ENCODE measurements around the gene PACS1.

The PACS1 gene

DNA sequence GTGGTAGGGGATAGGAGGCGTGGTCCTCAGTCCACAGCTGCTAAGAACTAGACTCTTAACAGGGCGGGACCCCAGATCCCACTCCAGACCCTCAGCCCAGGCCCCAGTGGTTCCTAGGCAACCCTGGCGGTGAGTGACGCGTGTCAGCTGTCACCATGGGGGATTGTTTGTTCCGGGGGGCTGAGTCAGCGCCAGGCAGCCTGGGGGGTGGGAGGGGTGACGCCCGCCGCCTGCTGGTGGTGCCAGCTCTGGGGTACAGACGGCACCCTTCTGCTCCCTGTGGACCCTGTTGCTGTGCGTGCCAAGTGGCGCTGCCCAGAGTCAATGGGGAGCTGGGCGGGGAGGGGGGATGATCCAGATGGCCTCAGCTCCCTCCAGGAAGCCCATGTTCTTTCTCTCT, 210.4 kb downstream of the PACS1 start:
- no peak overlapping the region for H3K27ac ChIP-seq (ENCODE audit: low read depth, low read length)
- peaks cover 3% of the 10 kb centered on the region; the same call in 1 of the 2 replicates for H3F3A ChIP-seq (ENCODE audit: control insufficient read depth, insufficient read depth)
- no peaks in the 10 kb centered on the region for H4K20me1 ChIP-seq (ENCODE audit: control insufficient read depth, insufficient read depth, low read depth, low read length)
- no peaks in the 10 kb centered on the region for H3K79me2 ChIP-seq (ENCODE audit: control insufficient read depth, low read length)
- H3K27me3 ChIP-seq (ENCODE audit: control insufficient read depth, low read length), result no peaks in the 10 kb centered on the region
- H3K36me3 ChIP-seq (ENCODE audit: control insufficient read depth, low read length), result peaks cover 11% of the 10 kb centered on the region; the same call in 1 of the 2 replicates
- H3K4me2 ChIP-seq (ENCODE audit: low read length), result no peak overlapping the region
- no peaks in the 10 kb centered on the region for H3K9me3 ChIP-seq (ENCODE audit: control insufficient read depth, insufficient read depth, low read length)
- TF ChIP-seq, protein P1, sequence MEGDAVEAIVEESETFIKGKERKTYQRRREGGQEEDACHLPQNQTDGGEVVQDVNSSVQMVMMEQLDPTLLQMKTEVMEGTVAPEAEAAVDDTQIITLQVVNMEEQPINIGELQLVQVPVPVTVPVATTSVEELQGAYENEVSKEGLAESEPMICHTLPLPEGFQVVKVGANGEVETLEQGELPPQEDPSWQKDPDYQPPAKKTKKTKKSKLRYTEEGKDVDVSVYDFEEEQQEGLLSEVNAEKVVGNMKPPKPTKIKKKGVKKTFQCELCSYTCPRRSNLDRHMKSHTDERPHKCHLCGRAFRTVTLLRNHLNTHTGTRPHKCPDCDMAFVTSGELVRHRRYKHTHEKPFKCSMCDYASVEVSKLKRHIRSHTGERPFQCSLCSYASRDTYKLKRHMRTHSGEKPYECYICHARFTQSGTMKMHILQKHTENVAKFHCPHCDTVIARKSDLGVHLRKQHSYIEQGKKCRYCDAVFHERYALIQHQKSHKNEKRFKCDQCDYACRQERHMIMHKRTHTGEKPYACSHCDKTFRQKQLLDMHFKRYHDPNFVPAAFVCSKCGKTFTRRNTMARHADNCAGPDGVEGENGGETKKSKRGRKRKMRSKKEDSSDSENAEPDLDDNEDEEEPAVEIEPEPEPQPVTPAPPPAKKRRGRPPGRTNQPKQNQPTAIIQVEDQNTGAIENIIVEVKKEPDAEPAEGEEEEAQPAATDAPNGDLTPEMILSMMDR (IDR thresholded peaks at IDR 0.05; ENCODE audit: low read depth, low read length, poor library complexity, severe bottlenecking), result no peak
- no peak for TF ChIP-seq EZH2phosphoT487 (IDR thresholded peaks at IDR 0.05; ENCODE audit: borderline replicate concordance, low read length)
- H3K4me3 ChIP-seq (ENCODE audit: low read length), result no peak overlapping the region
- H3K9me2 ChIP-seq (replicated peaks; ENCODE audit: control insufficient read depth, low read length), result no peaks in the 10 kb centered on the region
- peaks cover 36% of the 10 kb centered on the region for H3K4me1 ChIP-seq (ENCODE audit: control insufficient read depth, low read length)

DNA sequence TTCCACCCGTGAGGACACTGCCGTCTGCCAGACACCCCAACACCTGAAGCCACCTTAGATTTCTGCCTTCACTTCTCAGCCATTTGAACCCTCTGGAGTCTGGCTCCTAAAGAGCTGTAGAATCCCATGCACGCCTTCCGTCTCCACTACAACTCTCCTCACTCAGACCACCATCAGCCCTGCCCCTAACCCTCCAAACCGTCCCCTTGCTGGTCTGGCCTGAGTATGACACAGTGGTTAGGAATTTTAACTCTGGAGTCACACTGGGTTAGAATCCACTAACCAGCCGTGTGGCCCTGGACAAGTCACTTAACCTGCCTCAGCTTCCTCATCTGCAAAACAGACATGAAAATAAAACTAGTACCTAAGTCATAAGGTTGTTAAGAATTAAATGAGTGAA, 210.9 kb downstream of the PACS1 start:
- no peak overlapping the region for H3K4me3 ChIP-seq (ENCODE audit: low read length)
- no peak overlapping the region for H3K4me2 ChIP-seq (ENCODE audit: low read length)
- H3K9me2 ChIP-seq (replicated peaks; ENCODE audit: control insufficient read depth, low read length), result no peaks in the 10 kb centered on the region
- H3K27ac ChIP-seq (ENCODE audit: low read depth, low read length), result no peak overlapping the region
- H3K36me3 ChIP-seq (ENCODE audit: control insufficient read depth, low read length), result peaks cover 8% of the 10 kb centered on the region; the same call in 1 of the 2 replicates
- peaks cover 36% of the 10 kb centered on the region for H3K4me1 ChIP-seq (ENCODE audit: control insufficient read depth, low read length)
- TF ChIP-seq, protein P1 (IDR thresholded peaks at IDR 0.05; ENCODE audit: low read depth, low read length, poor library complexity, severe bottlenecking), result no peak
- no peaks in the 10 kb centered on the region for H4K20me1 ChIP-seq (ENCODE audit: control insufficient read depth, insufficient read depth, low read depth, low read length)
- peaks cover 3% of the 10 kb centered on the region; the same call in 1 of the 2 replicates for H3K79me2 ChIP-seq (ENCODE audit: control insufficient read depth, low read length)
- no peaks in the 10 kb centered on the region for H3K9me3 ChIP-seq (ENCODE audit: control insufficient read depth, insufficient read depth, low read length)
- H3K27me3 ChIP-seq (ENCODE audit: control insufficient read depth, low read length), result no peaks in the 10 kb centered on the region
- H3F3A ChIP-seq (ENCODE audit: control insufficient read depth, insufficient read depth), result peaks cover 3% of the 10 kb centered on the region; the same call in 1 of the 2 replicates

DNA sequence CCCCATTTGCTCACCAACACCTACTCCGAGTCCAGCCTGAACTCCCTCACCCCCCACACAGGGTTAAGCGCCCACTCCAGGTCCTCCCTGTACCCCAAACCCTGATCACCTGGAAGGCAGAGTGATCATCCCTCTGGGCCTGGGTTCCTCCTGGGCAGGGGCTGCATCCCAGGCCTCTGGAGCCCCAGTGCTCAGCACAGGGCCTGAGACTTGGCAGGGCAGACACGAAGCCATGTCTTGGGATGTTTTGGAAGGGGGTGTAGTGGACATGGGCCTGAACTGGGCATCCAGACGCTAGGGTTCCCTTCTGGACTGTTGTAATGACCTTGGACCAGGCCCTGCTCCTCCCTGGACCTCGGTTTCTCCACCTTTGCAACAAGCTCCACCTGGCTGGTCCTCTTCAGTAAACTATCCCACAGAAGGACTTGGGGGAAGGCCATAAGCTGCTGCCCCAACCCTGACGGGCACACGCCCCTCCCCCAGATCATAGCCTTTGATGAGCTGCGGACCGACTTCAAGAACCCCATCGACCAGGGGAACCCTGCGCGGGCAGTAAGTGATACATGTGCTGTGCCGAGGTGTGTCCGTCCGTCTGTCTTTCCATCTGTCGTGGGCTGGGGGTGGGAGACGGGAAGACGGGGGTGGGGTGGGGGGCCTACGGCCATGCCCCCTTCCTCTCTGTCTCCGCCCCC, 211.8 kb downstream of the PACS1 start:
- Histone ChIP-seq H3K27ac (ENCODE audit: low read depth, low read length) (no peak overlapping the region), H4K20me1 (ENCODE audit: control insufficient read depth, insufficient read depth, low read depth, low read length) (no peaks in the 10 kb centered on the region)

More for the DNA sequence above, 211.8 kb downstream of the PACS1 start:
- peaks cover 3% of the 10 kb centered on the region; the same call in 1 of the 2 replicates for H3K79me2 ChIP-seq (ENCODE audit: control insufficient read depth, low read length)
- TF ChIP-seq EZH2phosphoT487 (IDR thresholded peaks at IDR 0.05; ENCODE audit: borderline replicate concordance, low read length), result no peak
- TF ChIP-seq, protein P1 (IDR thresholded peaks at IDR 0.05; ENCODE audit: low read depth, low read length, poor library complexity, severe bottlenecking), result no peak
- no peaks in the 10 kb centered on the region for H3K27me3 ChIP-seq (ENCODE audit: control insufficient read depth, low read length)
- peak overlapping the region; percentile 66 for H3K4me2 ChIP-seq (ENCODE audit: low read length)
- peaks cover 3% of the 10 kb centered on the region; the same call in 1 of the 2 replicates for H3F3A ChIP-seq (ENCODE audit: control insufficient read depth, insufficient read depth)
- peaks cover 36% of the 10 kb centered on the region for H3K4me1 ChIP-seq (ENCODE audit: control insufficient read depth, low read length)
- no peaks in the 10 kb centered on the region for H3K9me3 ChIP-seq (ENCODE audit: control insufficient read depth, insufficient read depth, low read length)
- H3K36me3 ChIP-seq (ENCODE audit: control insufficient read depth, low read length), result peaks cover 3% of the 10 kb centered on the region; the same call in 1 of the 2 replicates
- H3K4me3 ChIP-seq (ENCODE audit: low read length), result peak overlapping the region; percentile 44
- H3K9me2 ChIP-seq (replicated peaks; ENCODE audit: control insufficient read depth, low read length), result no peaks in the 10 kb centered on the region
